Measurements from ENCODE around the gene RTRAF. TPM values are rescaled to one million over a fixed set of nuclear protein-coding genes. Genes with fewer than 3 reads are reported as not detected.

RTRAF gene
- total and polyA plus RNA-seq, 9 of the 15 experiments (the other 6 are each of a cell fraction or from before 2014, with no cell fraction given), result 126 to 204 (median 155) TPM

DNA sequence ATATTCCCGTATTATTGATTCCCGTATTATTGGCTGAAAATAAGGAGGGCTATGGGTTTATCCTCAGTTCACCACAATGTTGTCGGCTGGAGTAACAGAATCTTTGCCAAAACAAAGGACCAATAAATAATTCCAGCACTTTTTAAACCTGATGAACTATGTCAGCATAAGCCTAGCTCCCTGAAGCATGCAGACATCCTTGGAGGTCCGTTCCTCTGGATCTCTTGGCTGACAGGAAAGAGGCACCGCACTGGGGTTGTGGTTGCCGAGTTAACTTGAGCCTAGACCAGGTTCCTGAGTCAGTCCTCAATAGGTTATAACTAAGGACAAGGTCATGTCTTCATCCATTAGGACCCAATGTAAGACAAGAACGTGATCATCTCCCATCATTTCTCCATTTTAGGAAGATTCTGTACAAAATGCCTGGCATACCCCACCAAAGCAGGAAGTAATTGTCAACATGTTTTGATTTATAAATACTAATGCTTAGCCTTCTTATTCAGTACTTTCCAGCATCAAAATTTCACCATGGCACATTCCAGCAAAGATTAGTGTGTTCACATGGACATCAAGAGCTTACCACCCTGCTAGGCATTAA, 43.0 kb downstream of the RTRAF start (continued):
- TF ChIP-seq, protein P1, sequence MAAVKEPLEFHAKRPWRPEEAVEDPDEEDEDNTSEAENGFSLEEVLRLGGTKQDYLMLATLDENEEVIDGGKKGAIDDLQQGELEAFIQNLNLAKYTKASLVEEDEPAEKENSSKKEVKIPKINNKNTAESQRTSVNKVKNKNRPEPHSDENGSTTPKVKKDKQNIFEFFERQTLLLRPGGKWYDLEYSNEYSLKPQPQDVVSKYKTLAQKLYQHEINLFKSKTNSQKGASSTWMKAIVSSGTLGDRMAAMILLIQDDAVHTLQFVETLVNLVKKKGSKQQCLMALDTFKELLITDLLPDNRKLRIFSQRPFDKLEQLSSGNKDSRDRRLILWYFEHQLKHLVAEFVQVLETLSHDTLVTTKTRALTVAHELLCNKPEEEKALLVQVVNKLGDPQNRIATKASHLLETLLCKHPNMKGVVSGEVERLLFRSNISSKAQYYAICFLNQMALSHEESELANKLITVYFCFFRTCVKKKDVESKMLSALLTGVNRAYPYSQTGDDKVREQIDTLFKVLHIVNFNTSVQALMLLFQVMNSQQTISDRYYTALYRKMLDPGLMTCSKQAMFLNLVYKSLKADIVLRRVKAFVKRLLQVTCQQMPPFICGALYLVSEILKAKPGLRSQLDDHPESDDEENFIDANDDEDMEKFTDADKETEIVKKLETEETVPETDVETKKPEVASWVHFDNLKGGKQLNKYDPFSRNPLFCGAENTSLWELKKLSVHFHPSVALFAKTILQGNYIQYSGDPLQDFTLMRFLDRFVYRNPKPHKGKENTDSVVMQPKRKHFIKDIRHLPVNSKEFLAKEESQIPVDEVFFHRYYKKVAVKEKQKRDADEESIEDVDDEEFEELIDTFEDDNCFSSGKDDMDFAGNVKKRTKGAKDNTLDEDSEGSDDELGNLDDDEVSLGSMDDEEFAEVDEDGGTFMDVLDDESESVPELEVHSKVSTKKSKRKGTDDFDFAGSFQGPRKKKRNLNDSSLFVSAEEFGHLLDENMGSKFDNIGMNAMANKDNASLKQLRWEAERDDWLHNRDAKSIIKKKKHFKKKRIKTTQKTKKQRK (IDR thresholded peaks at IDR 0.05; ENCODE audit: borderline replicate concordance, low read depth, low read length), result no peak
- TF ChIP-seq CHD1 (IDR thresholded peaks at IDR 0.05; ENCODE audit: low read length) (no peak), THRAP3 (IDR thresholded peaks at IDR 0.05; ENCODE audit: borderline replicate concordance) (no peak)

DNA sequence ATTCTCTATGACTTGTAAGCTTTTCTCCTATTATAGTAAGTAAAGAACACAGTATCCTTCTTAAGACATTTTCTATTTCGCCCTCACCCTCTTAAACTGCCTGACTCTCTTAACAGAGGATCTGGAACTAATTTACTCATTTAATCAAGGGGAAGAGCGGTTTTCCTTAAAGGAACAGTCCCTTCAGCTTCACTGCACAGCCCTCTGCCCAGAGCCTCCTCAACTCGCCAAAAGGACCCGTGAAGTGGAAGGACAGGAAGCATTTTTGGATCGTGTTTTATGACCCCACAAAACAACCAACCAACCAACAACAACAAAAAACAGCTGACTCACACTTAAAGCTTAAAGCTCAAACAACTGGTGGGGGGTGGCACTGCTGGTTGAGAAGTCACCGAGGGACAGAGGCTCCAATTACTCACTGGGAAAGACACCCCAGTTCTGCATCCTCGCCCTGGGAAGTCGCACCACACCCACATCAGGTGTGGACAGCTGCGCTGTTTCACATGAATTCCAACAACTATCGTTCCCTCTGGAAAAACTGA, 43.8 kb downstream of the RTRAF start:
- Histone ChIP-seq H3K79me2 (ENCODE audit: control insufficient read depth, insufficient read depth, low read length) (no peaks in the 10 kb centered on the region), H3K27me3 (ENCODE audit: control insufficient read depth in 2 of 2, insufficient read depth in 2 of 2, low read length in 2 of 2) (no peaks in the 10 kb centered on the region), H3K4me1 (replicated peaks in 1 of 2; ENCODE audit: control insufficient read depth in 2 of 2, insufficient read depth in 2 of 2, low read length in 2 of 2) (no peaks in the 10 kb centered on the region; a peak in 1 of 5 replicates), H2AFZ (ENCODE audit: low read depth, low read length) (peak overlapping the region; percentile 79), H3K36me3 (ENCODE audit: control insufficient read depth, insufficient read depth, low read length) (no peaks in the 10 kb centered on the region), H3K9me3 (replicated peaks; ENCODE audit: control insufficient read depth, insufficient read depth, low read depth, low read length) (no peaks in the 10 kb centered on the region), H3K9me1 (ENCODE audit: control insufficient read depth, insufficient read depth, low read length) (no peaks in the 10 kb centered on the region), H3K4me3 (no peak overlapping the region), H4K20me1 (replicated peaks; ENCODE audit: control insufficient read depth, insufficient read depth, low read length) (no peaks in the 10 kb centered on the region), H3K4me2 (ENCODE audit: insufficient read depth, low read length) (peak overlapping the region; percentile 37), H3K27ac (ENCODE audit: extremely low read depth, low read depth, low read length) (no peak overlapping the region), H3K9ac (ENCODE audit: insufficient read depth in 1 of 2, low read depth in 2 of 2, low read length in 2 of 2) (no peak overlapping the region)
- POLR2A ChIA-PET, result no interaction called here
- no peak for FAIRE-seq
- CTCF ChIA-PET (ENCODE audit: low intra/inter-chr PET ratio), result no interaction called here
- peak; percentile 57 for ATAC-seq
- peak in 1 of 4 experiments; percentile 9 for DNase-seq (ENCODE audit: extremely low read depth in 1 of 4, low spot score in 3 of 4)
- intact Hi-C loops (cut with micrococcal nuclease), result no loop called here
- no TSS peak for BruUV-seq (replicated peaks)
- WGBS (ENCODE audit: insufficient coverage, low coverage, missing lambda C conversion rate), result 3% methylated on average over 5 of the region's 10 CpGs
- in situ Hi-C loops (cut with MboI), result no loop called here
- TF ChIP-seq NFE2L1 (tag; IDR thresholded peaks at IDR 0.05; ENCODE audit: borderline replicate concordance, low read depth) (peak; percentile 13; the same call in 1 of the 2 replicates), BDP1 (IDR thresholded peaks at IDR 0.05; ENCODE audit: insufficient read depth, insufficient read length) (no peak), MCM7 (IDR thresholded peaks at IDR 0.05) (no peak), SREBF2 (CRISPR knock-in tag; IDR thresholded peaks at IDR 0.05) (no peak), ZC3H8 (IDR thresholded peaks at IDR 0.05) (no peak), ARNT (IDR thresholded peaks at IDR 0.05) (no peak), RBM14 (IDR thresholded peaks at IDR 0.05; ENCODE audit: borderline replicate concordance, insufficient read depth, low read depth, low read length) (no peak), TFAM (CRISPR knock-in tag; conservative IDR thresholded peaks at IDR 0.05) (no peak), ZNF408 (CRISPR knock-in tag; IDR thresholded peaks at IDR 0.05; ENCODE audit: low read depth) (no peak), ESRRA (IDR thresholded peaks at IDR 0.05; ENCODE audit: borderline replicate concordance, low read depth) (no peak), NELFE (IDR thresholded peaks at IDR 0.05; ENCODE audit: insufficient read depth, insufficient read length) (no peak), EHMT2 (IDR thresholded peaks at IDR 0.05) (no peak), MEIS2 (IDR thresholded peaks at IDR 0.05; ENCODE audit: partially characterized antibody) (no peak)
- TF ChIP-seq, protein P2, sequence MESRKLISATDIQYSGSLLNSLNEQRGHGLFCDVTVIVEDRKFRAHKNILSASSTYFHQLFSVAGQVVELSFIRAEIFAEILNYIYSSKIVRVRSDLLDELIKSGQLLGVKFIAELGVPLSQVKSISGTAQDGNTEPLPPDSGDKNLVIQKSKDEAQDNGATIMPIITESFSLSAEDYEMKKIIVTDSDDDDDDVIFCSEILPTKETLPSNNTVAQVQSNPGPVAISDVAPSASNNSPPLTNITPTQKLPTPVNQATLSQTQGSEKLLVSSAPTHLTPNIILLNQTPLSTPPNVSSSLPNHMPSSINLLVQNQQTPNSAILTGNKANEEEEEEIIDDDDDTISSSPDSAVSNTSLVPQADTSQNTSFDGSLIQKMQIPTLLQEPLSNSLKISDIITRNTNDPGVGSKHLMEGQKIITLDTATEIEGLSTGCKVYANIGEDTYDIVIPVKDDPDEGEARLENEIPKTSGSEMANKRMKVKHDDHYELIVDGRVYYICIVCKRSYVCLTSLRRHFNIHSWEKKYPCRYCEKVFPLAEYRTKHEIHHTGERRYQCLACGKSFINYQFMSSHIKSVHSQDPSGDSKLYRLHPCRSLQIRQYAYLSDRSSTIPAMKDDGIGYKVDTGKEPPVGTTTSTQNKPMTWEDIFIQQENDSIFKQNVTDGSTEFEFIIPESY (CRISPR knock-in tag; IDR thresholded peaks at IDR 0.05), result no peak

All from K562 (cell line).